CD14-positive monocyte (primary cell): Measurements from ENCODE around the gene GRK3. TPM values are rescaled to one million over a fixed set of nuclear protein-coding genes. Genes with fewer than 3 reads are reported as not detected.

ENCODE experiments used
- DNase-seq, 3 donors: peaks; one replicate each; pipeline ENCODE4 v3.0.0-alpha.2; 2011 to 2022
- H2AFZ ChIP-seq: 2 replicates; pipeline ENCODE4 v1.6.0; 2012; ENCODE audit warnings: mild to moderate bottlenecking, low read depth, low read length, inconsistent platforms; ENCODE audit not compliant: insufficient read depth, poor library complexity, severe bottlenecking
- H3K27ac ChIP-seq, 2 donors: 1 replicate in 1 of 2; 2 replicates in 1 of 2; pipeline ENCODE4 v1.5.1; 2012 to 2013; ENCODE audit warnings: low read length in 2 of 2, control low read depth in 1 of 2, inconsistent platforms in 1 of 2, low read depth in 1 of 2, mild to moderate bottlenecking in 1 of 2
- H3K27me3 ChIP-seq, 2 donors: one replicate each; pipeline versions ENCODE4 v1.6.0 to v1.6.1; 2011 to 2013; ENCODE audit warnings: low read length in 2 of 2; ENCODE audit not compliant: control insufficient read depth in 2 of 2, insufficient read depth in 2 of 2
- H3K36me3 ChIP-seq, 2 donors: replicated peaks in 1 of 2; 1 replicate in 1 of 2; 2 replicates in 1 of 2; pipeline versions ENCODE4 v1.5.1 to v1.6.1; 2012 to 2013; ENCODE audit warnings: low read length in 2 of 2, control low read depth in 1 of 2, inconsistent platforms in 1 of 2, mild to moderate bottlenecking in 1 of 2; ENCODE audit not compliant: insufficient read depth in 2 of 2, control insufficient read depth in 1 of 2
- H3K4me1 ChIP-seq, 2 donors: 1 replicate in 1 of 2; 2 replicates in 1 of 2; pipeline versions ENCODE4 v1.5.1 to v1.6.1; 2012 to 2013; ENCODE audit warnings: low read length in 2 of 2, control low read depth in 1 of 2, inconsistent platforms in 1 of 2, mild to moderate bottlenecking in 1 of 2, moderate library complexity in 1 of 2; ENCODE audit not compliant: insufficient read depth in 2 of 2, control insufficient read depth in 1 of 2
- H3K4me2 ChIP-seq: replicated peaks from 2 replicates; pipeline ENCODE3; 2012; ENCODE audit warnings: low read length, moderate library complexity, mild to moderate bottlenecking; ENCODE audit not compliant: poor library complexity, severe bottlenecking; ENCODE audit errors: extremely low read depth
- H3K4me3 ChIP-seq, 3 experiments: fragments of 200-600 bp in 1 of 3; sonication (generic) in 1 of 3; replicated peaks in 1 of 3; 1 replicate in 2 of 3; 2 replicates in 1 of 3; pipeline ENCODE4 v1.5.1; 2011 to 2013; ENCODE audit warnings: low read length in 3 of 3, mild to moderate bottlenecking in 3 of 3, control low read depth in 2 of 3, low read depth in 2 of 3, inconsistent platforms in 1 of 3, moderate library complexity in 1 of 3
- H3K79me2 ChIP-seq: 2 replicates; pipeline ENCODE4 v1.6.0; 2012; ENCODE audit warnings: mild to moderate bottlenecking, control low read depth, inconsistent platforms, low read length, moderate library complexity; ENCODE audit not compliant: insufficient read depth
- H3K9ac ChIP-seq: 2 replicates; pipeline ENCODE4 v1.6.0; 2017; ENCODE audit warnings: low read length, mild to moderate bottlenecking; ENCODE audit not compliant: insufficient read depth, poor library complexity, severe bottlenecking
- H3K9me3 ChIP-seq, 2 donors: replicated peaks in 1 of 2; 1 replicate in 1 of 2; 2 replicates in 1 of 2; pipeline versions ENCODE4 v1.5.1 to v1.6.1; 2012 to 2013; ENCODE audit warnings: low read length in 2 of 2, control low read depth in 1 of 2; ENCODE audit not compliant: control insufficient read depth in 1 of 2, insufficient read depth in 1 of 2
- H4K20me1 ChIP-seq: 2 replicates; pipeline ENCODE4 v1.6.0; 2012; ENCODE audit warnings: mild to moderate bottlenecking, low read length, control low read depth, moderate library complexity; ENCODE audit not compliant: insufficient read depth
- H3K27ac Mint-ChIP-seq, 7 donors: one replicate each; pipeline ENCODE4 v1.8.0; 2020; ENCODE audit warnings: mild to moderate bottlenecking in 7 of 7, mixed read lengths in 7 of 7, moderate library complexity in 6 of 7, inconsistent platforms in 2 of 7
- H3K27me3 Mint-ChIP-seq, 3 donors: one replicate each; pipeline ENCODE4 v1.8.0; 2021 to 2022; ENCODE audit warnings: low read depth in 3 of 3, mild to moderate bottlenecking in 3 of 3, mixed read lengths in 3 of 3, moderate library complexity in 3 of 3, inconsistent platforms in 1 of 3
- H3K36me3 Mint-ChIP-seq, 2 donors: one replicate each; pipeline ENCODE4 v1.8.0; 2020; ENCODE audit warnings: mixed read lengths in 2 of 2, inconsistent platforms in 1 of 2, mild to moderate bottlenecking in 1 of 2
- H3K4me1 Mint-ChIP-seq: one replicate; pipeline ENCODE4 v1.8.0; 2020; ENCODE audit warnings: mild to moderate bottlenecking, mixed read lengths
- H3K4me3 Mint-ChIP-seq, 2 donors: one replicate each; pipeline ENCODE4 v1.8.0; 2020; ENCODE audit warnings: mild to moderate bottlenecking in 2 of 2, mixed read lengths in 2 of 2, moderate library complexity in 1 of 2
- H3K9me3 Mint-ChIP-seq, 7 donors: one replicate each; pipeline ENCODE4 v1.8.0; 2020 to 2022; ENCODE audit warnings: mixed read lengths in 7 of 7, mild to moderate bottlenecking in 6 of 7, moderate library complexity in 6 of 7, inconsistent platforms in 2 of 7
- CTCF ChIP-seq: fragments of 200-600 bp; IDR thresholded peaks from one replicate; pipeline ENCODE4 v1.8.0; 2022; ENCODE audit warnings: antibody characterized with exemption, mild to moderate bottlenecking
- WGBS: methylation state at CpG from one replicate; pipeline ENCODE4 v1.1.5; 2013; ENCODE audit warnings: missing lambda C conversion rate; ENCODE audit not compliant: insufficient coverage; 5-methylcytosine and 5-hydroxymethylcytosine counted together
- intact Hi-C, 2 donors: fragments of 100-400 bp; cut with micrococcal nuclease; formaldehyde crosslinking; loops; one replicate each; pipeline versions ENCODE4 v1.15.0 to v1.15.1; 2023
- polyA plus RNA-seq, 3 donors: library from polyadenylated mRNA; depleted of rRNA in 1 of 3; unstranded in 2 of 3; stranded (reverse) in 1 of 3; fragments of 300-500 nt in 2 of 3; fragments of >200 nt in 1 of 3; fragmentation: Illumina TruSeq in 2 of 3; gene quantifications; 1 replicate in 2 of 3; 2 replicates in 1 of 3; pipeline ENCODE4 v1.2.3, GENCODE V29; 2012 to 2021

Gene GRK3
- polyA plus RNA-seq, 3 donors: 8.3 to 33.3 (median 9.6) TPM

DNA sequence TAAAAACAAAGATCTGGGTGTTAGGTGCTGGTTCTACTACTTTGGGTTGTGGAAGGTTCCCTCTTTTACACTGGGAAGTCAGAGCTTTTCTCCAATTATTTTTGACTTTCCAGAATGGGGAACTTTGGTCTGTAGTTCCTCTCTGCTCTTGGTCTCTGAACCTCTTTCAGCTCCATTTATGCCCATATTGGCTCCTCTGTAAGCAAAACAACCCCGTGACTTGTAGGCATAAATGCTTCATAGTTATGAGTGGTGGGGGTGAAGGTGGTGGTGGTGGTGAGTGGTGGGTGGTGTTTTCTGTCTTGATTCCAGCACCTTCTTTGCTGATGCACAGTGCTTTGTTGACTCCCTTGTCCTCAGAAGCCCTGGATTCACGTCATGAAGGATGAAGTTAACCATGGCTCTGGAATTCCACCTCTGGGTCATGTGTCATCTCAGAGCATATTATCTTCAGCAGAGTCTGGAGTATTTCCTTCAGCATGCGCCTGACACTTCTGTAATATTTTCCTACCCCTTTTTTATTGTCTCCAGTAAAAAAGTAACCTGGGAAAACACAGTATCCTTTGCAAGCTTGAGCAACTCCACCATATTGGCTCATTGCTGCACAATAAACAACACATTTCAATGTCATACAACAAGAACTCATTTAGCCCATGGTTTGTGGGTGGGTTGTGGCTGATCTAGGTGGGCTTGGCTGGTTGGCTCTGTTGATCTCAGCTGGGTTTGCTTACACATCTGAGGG lies 24.1 kb upstream of the GRK3 start:
- Mint-ChIP-seq H3K4me1 (peaks cover 29% of the 10 kb centered on the region), H3K27ac (peak overlapping the region in 2 of 7 donors; percentile 1 to 9)
- WGBS: 93% methylated on average over 2 of the region's 3 CpGs

More for the DNA sequence above, 24.1 kb upstream of the GRK3 start:
- H3K9me3 ChIP-seq: no peaks in the 10 kb centered on the region
- peaks cover 0 to 1% (median 0%) of the 10 kb centered on the region in 3 donors for H3K27me3 Mint-ChIP-seq
- no peaks in the 10 kb centered on the region for H3K79me2 ChIP-seq
- no peak overlapping the region for H3K9ac ChIP-seq
- no peak for TF ChIP-seq CTCF
- peaks cover 27 to 31% of the 10 kb centered on the region in 2 donors for H3K4me1 ChIP-seq
- H3K36me3 Mint-ChIP-seq: no peaks in the 10 kb centered on the region
- peaks cover 0 to 10% (median 2%) of the 10 kb centered on the region in 7 donors for H3K9me3 Mint-ChIP-seq
- no peaks in the 10 kb centered on the region for H4K20me1 ChIP-seq
- no peak overlapping the region for H3K4me3 Mint-ChIP-seq
- no peaks in the 10 kb centered on the region for H3K36me3 ChIP-seq
- no peak overlapping the region for H3K4me2 ChIP-seq
- H2AFZ ChIP-seq: no peak overlapping the region
- intact Hi-C loops: loop anchor here in 1 of 2 donors (5.0 kb wide), 1 partner anchor 112 kb away; no protein-coding TSS in a partner anchor
- no peaks in the 10 kb centered on the region for H3K27me3 ChIP-seq
- H3K4me3 ChIP-seq: no peak overlapping the region
- H3K27ac ChIP-seq: peak overlapping the region in 1 of 2 donors; percentile 3
- peak in 2 of 3 donors; percentile 16 to 21 for DNase-seq
